PFSK-1 (cell line): ENCODE data around the gene MRTFB.
A peak's percentile ranks its signal among the peaks of the same experiment; 100 is the strongest.

Experiments
- FOXP2 ChIP-seq: optimal IDR thresholded peaks from 2 replicates; pipeline ENCODE3; 2011; ENCODE audit warnings: borderline replicate concordance, control low read depth, inconsistent platforms; ENCODE audit not compliant: insufficient read depth; ENCODE audit errors: extremely low read length, extremely low read depth
- POLR2AphosphoS5 ChIP-seq: IDR thresholded peaks from 2 replicates; pipeline ENCODE4 v1.6.1; 2012; ENCODE audit warnings: low read depth, mild to moderate bottlenecking, control low read depth, low read length, moderate library complexity
- SIN3A ChIP-seq: IDR thresholded peaks from 2 replicates; pipeline ENCODE4 v1.6.1; 2012; ENCODE audit warnings: mild to moderate bottlenecking, low read length, moderate library complexity, borderline replicate concordance; ENCODE audit not compliant: insufficient read depth
- TAF1 ChIP-seq: IDR thresholded peaks from 2 replicates; pipeline ENCODE4 v1.6.1; 2012; ENCODE audit warnings: low read length, control low read depth, borderline replicate concordance; ENCODE audit not compliant: insufficient read depth
- TF ChIP-seq, protein P1 (sequence below), 2 experiments: IDR thresholded peaks; 2 replicates each; pipeline versions ENCODE4 v1.6.1 to v1.8.0; 2011 to 2012; ENCODE audit warnings: low read depth in 2 of 2, low read length in 2 of 2, control low read depth in 1 of 2, inconsistent platforms in 1 of 2, mild to moderate bottlenecking in 1 of 2, moderate library complexity in 1 of 2; ENCODE audit not compliant: insufficient read depth in 1 of 2

Gene MRTFB

DNA sequence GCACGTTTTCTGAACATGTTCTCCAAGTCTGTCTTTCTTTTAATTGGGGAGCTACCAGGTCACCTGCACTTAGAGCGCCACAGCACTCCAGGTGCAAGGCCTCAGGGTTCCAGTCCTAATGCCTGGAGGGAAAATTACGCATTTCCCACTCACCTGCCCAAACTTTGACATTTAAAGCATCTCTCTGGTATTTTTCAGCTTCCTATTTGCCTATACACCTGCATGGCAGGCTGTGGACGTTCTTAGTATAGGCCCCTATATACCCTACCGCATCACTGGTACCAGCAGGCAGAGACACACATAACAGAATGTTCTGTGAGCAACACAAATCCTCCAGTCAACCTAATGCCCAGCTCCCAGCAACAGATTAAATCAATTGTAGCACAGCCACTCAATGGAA, 213.3 kb downstream of the MRTFB start:
- TF ChIP-seq FOXP2, result no peak
- no peak for TF ChIP-seq SIN3A
- TF ChIP-seq TAF1, result no peak
- no peak for TF ChIP-seq POLR2AphosphoS5
- TF ChIP-seq, protein P1, sequence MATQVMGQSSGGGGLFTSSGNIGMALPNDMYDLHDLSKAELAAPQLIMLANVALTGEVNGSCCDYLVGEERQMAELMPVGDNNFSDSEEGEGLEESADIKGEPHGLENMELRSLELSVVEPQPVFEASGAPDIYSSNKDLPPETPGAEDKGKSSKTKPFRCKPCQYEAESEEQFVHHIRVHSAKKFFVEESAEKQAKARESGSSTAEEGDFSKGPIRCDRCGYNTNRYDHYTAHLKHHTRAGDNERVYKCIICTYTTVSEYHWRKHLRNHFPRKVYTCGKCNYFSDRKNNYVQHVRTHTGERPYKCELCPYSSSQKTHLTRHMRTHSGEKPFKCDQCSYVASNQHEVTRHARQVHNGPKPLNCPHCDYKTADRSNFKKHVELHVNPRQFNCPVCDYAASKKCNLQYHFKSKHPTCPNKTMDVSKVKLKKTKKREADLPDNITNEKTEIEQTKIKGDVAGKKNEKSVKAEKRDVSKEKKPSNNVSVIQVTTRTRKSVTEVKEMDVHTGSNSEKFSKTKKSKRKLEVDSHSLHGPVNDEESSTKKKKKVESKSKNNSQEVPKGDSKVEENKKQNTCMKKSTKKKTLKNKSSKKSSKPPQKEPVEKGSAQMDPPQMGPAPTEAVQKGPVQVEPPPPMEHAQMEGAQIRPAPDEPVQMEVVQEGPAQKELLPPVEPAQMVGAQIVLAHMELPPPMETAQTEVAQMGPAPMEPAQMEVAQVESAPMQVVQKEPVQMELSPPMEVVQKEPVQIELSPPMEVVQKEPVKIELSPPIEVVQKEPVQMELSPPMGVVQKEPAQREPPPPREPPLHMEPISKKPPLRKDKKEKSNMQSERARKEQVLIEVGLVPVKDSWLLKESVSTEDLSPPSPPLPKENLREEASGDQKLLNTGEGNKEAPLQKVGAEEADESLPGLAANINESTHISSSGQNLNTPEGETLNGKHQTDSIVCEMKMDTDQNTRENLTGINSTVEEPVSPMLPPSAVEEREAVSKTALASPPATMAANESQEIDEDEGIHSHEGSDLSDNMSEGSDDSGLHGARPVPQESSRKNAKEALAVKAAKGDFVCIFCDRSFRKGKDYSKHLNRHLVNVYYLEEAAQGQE (IDR thresholded peaks at IDR 0.05; ENCODE audit: insufficient read depth in 1 of 2, low read depth in 2 of 2, low read length in 2 of 2), result no peak

GRCh38 chr16:14284930-14285512, 213.9 kb downstream of the MRTFB start:
- TF ChIP-seq POLR2AphosphoS5 (no peak), FOXP2 (no peak), TAF1 (no peak), SIN3A (no peak)
- TF ChIP-seq, protein P1 (IDR thresholded peaks at IDR 0.05; ENCODE audit: insufficient read depth in 1 of 2, low read depth in 2 of 2, low read length in 2 of 2), result no peak

DNA sequence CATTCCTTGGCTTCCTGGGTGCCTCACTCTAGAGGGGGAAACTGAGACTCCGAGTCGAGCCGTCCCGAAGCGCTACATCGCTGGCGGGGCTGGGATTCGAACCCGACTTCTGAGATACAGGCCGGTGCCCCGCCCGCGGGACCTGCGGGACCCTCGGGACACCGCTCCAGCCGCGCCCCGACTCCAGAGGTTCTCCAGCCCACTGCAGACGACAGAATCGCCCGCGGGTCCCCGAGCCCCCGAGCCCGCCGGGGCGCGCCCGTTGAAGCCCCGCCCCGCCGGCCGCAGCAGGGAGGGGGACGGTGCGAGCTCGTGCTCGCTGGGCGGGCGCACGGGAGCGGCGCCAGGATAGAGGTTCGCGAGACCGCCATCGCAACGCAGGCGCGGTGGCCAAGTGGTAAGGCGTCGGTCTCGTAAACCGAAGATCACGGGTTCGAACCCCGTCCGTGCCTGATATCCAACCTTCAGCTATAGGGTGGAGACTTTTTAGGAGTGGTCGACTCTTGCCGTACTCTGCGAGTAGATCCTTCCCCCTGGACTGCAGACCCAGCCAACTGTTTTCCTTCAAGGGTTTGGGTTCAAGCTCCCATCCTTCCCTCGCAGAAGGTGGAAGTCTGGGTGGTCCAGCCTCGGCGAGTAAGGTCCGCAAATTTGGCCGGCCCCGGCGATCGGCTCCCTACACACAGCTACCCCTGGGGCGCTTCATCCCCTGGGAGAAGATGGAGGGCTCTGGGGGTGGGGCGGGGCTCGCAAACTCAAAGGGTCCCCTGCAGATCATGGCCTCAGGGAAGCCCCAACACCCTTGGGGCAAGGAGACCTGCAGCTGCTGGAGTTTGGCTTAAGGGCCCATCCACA, 214.6 kb downstream of the MRTFB start:
- TF ChIP-seq, protein P1 (IDR thresholded peaks at IDR 0.05; ENCODE audit: insufficient read depth in 1 of 2, low read depth in 2 of 2, low read length in 2 of 2), result peak in 1 of 2 experiments; percentile 40; a peak in 1 of 4 replicates
- TF ChIP-seq TAF1, result no peak
- TF ChIP-seq FOXP2, result peak; percentile 16

GRCh38 chr16:14286368-14287230, 215.5 kb downstream of the MRTFB start:
- TF ChIP-seq, protein P1 (IDR thresholded peaks at IDR 0.05; ENCODE audit: insufficient read depth in 1 of 2, low read depth in 2 of 2, low read length in 2 of 2), result no peak
- TF ChIP-seq TAF1 (no peak), FOXP2 (no peak), SIN3A (no peak), POLR2AphosphoS5 (no peak)
